NCI-H2171 (cell line): ENCODE results near the gene CAMKMT.
"Not testable (repeated sequence)": the region's sequence is repeated elsewhere in the genome, so short reads cannot be mapped to it uniquely, and the experiment has no call there.

ENCODE experiments used
- DNase-seq: peaks from one replicate; lab custom pipeline; 2025; lab: John Stamatoyannopoulos, UW

Gene CAMKMT

GRCh38 chr2:44505664-44506063 lies 143.9 kb downstream of the CAMKMT start:
- DNase-seq: not testable (repeated sequence)

- no peak for DNase-seq
Observed at GRCh38 chr2:44510246-44510645, 148.5 kb downstream of the CAMKMT start.

GRCh38 chr2:44515416-44515815 lies 153.7 kb downstream of the CAMKMT start:
- DNase-seq: no peak

GRCh38 chr2:44519026-44519425 lies 157.3 kb downstream of the CAMKMT start:
- DNase-seq: no peak

GRCh38 chr2:44522846-44523245 lies 161.1 kb downstream of the CAMKMT start:
- DNase-seq: no peak

GRCh38 chr2:44524347-44524926 lies 162.7 kb downstream of the CAMKMT start:
- DNase-seq: no peak

- DNase-seq: no peak
Observed at GRCh38 chr2:44526352-44526751, 164.6 kb downstream of the CAMKMT start.

- DNase-seq: no peak
Observed at GRCh38 chr2:44528595-44528994, 166.8 kb downstream of the CAMKMT start.

GRCh38 chr2:44529448-44529847 lies 167.7 kb downstream of the CAMKMT start:
- DNase-seq: no peak

- no peak for DNase-seq
Observed at GRCh38 chr2:44531289-44531688, 169.5 kb downstream of the CAMKMT start.

GRCh38 chr2:44532031-44532430 lies 170.3 kb downstream of the CAMKMT start:
- no peak for DNase-seq

GRCh38 chr2:44533508-44533907 lies 171.8 kb downstream of the CAMKMT start:
- no peak for DNase-seq

GRCh38 chr2:44535376-44535775 lies 173.6 kb downstream of the CAMKMT start:
- no peak for DNase-seq

GRCh38 chr2:44537264-44537663 lies 175.5 kb downstream of the CAMKMT start:
- no peak for DNase-seq

GRCh38 chr2:44542520-44542919 lies 180.8 kb downstream of the CAMKMT start:
- no peak for DNase-seq

- no peak for DNase-seq
Observed at GRCh38 chr2:44543773-44544725, 182.3 kb downstream of the CAMKMT start.

- no peak for DNase-seq
Observed at GRCh38 chr2:44545005-44545404, 183.3 kb downstream of the CAMKMT start.

GRCh38 chr2:44546459-44547127 lies 184.8 kb downstream of the CAMKMT start:
- DNase-seq: no peak

- DNase-seq: no peak
Observed at GRCh38 chr2:44547718-44548117, 186.0 kb downstream of the CAMKMT start.

GRCh38 chr2:44548221-44549098 lies 186.7 kb downstream of the CAMKMT start:
- no peak for DNase-seq

- DNase-seq: no peak
Observed at GRCh38 chr2:44549099-44549471, 187.3 kb downstream of the CAMKMT start.

- no peak for DNase-seq
Observed at GRCh38 chr2:44549856-44550255, 188.1 kb downstream of the CAMKMT start.
